ENCODE data around the gene RRAGD.

The RRAGD gene

DNA sequence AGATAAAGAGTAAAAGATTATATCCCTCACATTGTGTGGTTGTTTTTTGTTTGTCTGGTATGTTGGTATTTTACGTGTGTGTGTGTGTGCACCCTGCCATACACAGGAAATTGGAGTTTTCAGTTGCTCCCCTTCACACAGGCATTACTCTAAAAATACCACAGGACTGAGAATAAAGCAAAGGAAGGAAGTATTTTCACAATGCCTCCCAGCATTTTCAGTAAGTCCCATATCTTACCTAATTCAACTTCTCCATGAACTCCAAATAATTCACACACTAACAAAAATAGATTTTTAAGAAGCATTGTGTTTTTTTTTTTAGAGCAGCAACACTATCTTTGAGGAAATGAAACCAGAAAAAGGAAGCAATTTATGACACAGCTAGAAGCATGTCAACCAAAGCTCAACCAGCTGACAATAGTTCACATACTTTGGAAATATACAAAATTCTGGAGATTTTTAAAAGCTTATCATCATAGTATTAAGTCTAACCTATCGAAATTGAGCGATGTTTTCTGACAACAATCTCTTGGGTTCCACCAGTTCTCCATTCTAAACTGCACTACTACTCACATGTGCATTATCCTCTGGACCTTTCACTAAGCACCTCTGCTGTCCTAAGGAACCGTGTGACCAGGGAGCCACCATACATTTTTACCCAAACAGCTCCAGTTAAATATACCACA is 61.6 kb downstream of the RRAGD start:
- peaks cover 6% of the 10 kb centered on the region for H3K4me1 ChIP-seq
- DNase-seq, result no peak
- H3K36me3 ChIP-seq, result no peaks in the 10 kb centered on the region
- H3K4me3 ChIP-seq (ENCODE audit: low read depth, low read length), result peak overlapping the region; percentile 16; the same call in 1 of the 2 replicates
- H3K27me3 ChIP-seq, result no peaks in the 10 kb centered on the region
- no peaks in the 10 kb centered on the region for H3K9me3 ChIP-seq
- TF ChIP-seq, protein P1, sequence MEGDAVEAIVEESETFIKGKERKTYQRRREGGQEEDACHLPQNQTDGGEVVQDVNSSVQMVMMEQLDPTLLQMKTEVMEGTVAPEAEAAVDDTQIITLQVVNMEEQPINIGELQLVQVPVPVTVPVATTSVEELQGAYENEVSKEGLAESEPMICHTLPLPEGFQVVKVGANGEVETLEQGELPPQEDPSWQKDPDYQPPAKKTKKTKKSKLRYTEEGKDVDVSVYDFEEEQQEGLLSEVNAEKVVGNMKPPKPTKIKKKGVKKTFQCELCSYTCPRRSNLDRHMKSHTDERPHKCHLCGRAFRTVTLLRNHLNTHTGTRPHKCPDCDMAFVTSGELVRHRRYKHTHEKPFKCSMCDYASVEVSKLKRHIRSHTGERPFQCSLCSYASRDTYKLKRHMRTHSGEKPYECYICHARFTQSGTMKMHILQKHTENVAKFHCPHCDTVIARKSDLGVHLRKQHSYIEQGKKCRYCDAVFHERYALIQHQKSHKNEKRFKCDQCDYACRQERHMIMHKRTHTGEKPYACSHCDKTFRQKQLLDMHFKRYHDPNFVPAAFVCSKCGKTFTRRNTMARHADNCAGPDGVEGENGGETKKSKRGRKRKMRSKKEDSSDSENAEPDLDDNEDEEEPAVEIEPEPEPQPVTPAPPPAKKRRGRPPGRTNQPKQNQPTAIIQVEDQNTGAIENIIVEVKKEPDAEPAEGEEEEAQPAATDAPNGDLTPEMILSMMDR (IDR thresholded peaks at IDR 0.05; ENCODE audit: low read depth, low read length), result no peak

DNA sequence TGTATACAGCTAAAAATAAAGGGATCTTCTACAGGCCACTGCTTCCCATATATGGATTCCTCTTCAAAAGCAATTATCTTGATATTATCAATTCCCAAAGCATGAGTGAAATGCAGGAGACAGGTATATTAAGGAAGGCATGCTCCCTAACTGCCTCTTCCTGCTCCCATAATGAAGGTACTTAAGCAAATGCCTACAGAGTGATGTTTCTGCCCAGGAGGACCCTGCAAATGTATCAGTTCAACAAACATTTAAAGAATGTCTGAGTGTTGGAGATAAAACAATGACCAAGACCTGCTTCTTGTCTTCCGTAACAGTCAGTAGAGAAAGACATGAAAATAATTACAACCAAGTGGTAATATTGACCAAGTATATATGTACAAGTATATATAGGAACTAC is 63.7 kb downstream of the RRAGD start:
- Histone ChIP-seq H3K4me1 (peaks cover 8% of the 10 kb centered on the region), H3K36me3 (no peaks in the 10 kb centered on the region), H3K9me3 (no peaks in the 10 kb centered on the region), H3K27me3 (no peaks in the 10 kb centered on the region), H3K4me3 (ENCODE audit: low read depth, low read length) (no peak overlapping the region)
- TF ChIP-seq, protein P1 (IDR thresholded peaks at IDR 0.05; ENCODE audit: low read depth, low read length), result no peak
- DNase-seq, result no peak

DNA sequence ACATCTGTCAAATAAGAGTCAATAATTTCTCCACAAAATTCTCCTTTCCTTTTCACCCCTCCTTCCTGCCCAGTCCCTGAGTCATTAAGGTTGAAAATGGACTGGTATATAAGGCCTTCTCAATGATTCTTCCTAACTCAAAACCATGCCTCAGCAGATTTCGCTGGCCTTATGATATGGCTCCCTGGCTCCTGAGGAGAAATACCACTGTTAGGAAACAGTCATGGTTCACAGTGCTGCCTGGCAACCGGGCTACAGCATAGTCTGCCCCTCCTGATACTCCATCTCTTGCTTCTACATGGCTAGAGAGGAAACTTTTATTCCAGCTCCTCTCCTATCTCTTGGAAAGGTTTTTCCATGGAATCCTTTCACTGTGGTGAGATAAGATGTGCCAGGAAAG is 64.2 kb downstream of the RRAGD start:
- Histone ChIP-seq H3K4me3 (ENCODE audit: low read depth, low read length) (no peak overlapping the region), H3K27me3 (no peaks in the 10 kb centered on the region), H3K9me3 (no peaks in the 10 kb centered on the region), H3K36me3 (no peaks in the 10 kb centered on the region), H3K4me1 (peaks cover 8% of the 10 kb centered on the region)
- TF ChIP-seq, protein P1 (IDR thresholded peaks at IDR 0.05; ENCODE audit: low read depth, low read length), result no peak
- DNase-seq, result no peak

DNA sequence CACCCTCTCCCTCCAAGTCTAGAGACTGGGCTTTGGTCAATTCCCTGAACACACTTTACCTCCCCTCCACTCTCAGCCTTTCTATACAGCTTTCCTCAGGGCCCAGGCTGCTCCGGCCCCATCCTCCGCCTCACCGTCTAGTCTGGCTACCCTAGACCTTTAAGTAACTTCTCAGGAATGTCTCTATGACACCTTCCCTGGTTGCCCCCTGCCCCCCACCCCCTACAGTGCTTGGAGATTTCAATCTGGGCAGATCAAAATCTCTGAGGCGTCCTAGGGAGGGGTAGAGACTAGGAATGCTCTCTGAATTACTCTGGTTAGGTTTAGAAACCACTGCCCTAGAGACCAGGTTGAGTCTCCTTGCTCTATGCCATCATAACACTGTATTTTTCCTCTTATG is 65.6 kb downstream of the RRAGD start:
- TF ChIP-seq, protein P1 (IDR thresholded peaks at IDR 0.05; ENCODE audit: low read depth, low read length), result no peak
- Histone ChIP-seq H3K9me3 (no peaks in the 10 kb centered on the region), H3K36me3 (peaks cover 6% of the 10 kb centered on the region; the same call in 1 of the 2 replicates), H3K27me3 (no peaks in the 10 kb centered on the region), H3K4me3 (ENCODE audit: low read depth, low read length) (no peak overlapping the region), H3K4me1 (peaks cover 8% of the 10 kb centered on the region)
- no peak for DNase-seq

DNA sequence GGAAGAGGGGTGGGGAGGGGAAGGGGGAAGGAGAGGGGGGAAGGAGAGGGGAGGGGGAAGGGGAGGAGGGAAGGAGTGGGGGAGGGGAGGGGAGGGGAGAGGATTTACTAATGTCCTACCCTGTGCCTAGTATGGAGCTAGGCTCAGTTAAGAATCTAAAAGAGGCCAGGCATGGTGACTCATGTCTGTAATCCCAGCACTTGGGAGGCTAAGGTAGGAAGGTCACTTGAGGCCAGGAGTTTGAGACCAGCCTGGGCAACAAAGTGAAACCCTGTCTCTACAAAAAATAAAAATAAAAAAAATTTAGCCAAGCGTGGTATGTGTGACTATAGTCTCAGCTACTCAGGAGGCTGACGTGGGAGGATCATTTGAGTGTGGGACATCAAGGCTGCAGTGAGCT is 72.5 kb downstream of the RRAGD start:
- peaks cover 28% of the 10 kb centered on the region for H3K36me3 ChIP-seq
- DNase-seq, result no peak
- TF ChIP-seq, protein P1 (IDR thresholded peaks at IDR 0.05; ENCODE audit: low read depth, low read length), result no peak
- H3K4me1 ChIP-seq, result no peaks in the 10 kb centered on the region; the same call in 1 of the 2 replicates
- no peaks in the 10 kb centered on the region for H3K9me3 ChIP-seq
- no peak overlapping the region for H3K4me3 ChIP-seq (ENCODE audit: low read depth, low read length)
- no peaks in the 10 kb centered on the region for H3K27me3 ChIP-seq

DNA sequence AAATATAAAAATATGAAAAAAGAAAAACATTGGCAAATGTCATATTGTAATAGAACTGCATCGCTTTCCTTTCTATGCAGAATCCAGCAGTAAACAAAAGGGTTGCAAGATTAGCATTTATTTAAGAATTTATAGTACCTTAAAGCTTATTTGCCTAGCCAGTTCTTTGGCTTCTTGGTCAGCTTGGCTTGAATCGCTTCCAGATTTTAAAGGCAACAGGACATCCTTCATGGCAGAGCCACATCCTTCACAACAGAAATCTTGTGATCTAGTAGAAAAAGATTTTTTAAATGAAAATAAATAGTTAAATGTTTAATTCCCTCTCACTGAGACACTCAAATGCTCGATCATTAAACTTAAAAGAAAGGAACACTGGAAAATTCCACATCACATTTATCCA is 76.9 kb downstream of the RRAGD start:
- no peak for DNase-seq
- TF ChIP-seq, protein P1 (IDR thresholded peaks at IDR 0.05; ENCODE audit: low read depth, low read length), result no peak
- peaks cover 35% of the 10 kb centered on the region for H3K36me3 ChIP-seq
- no peak overlapping the region for H3K4me3 ChIP-seq (ENCODE audit: low read depth, low read length)
- H3K4me1 ChIP-seq, result no peaks in the 10 kb centered on the region
- H3K27me3 ChIP-seq, result no peaks in the 10 kb centered on the region
- no peaks in the 10 kb centered on the region for H3K9me3 ChIP-seq
